Psoas muscle (tissue), 8 donors: Measurements from ENCODE around the gene CSPG5. TPM values are rescaled to one million over a fixed set of nuclear protein-coding genes. Genes with fewer than 3 reads are reported as not detected.

Experiments used
- ATAC-seq, 4 donors: fragments of 200-7000 bp; cut with Tn5 transposase; one replicate each; pipeline ENCODE4 v1.9.1; 2020; ENCODE audit warnings: moderate library complexity in 3 of 4, mild to moderate bottlenecking in 2 of 4
- DNase-seq, 2 donors: peaks; one replicate each; pipeline ENCODE4 v3.0.0-alpha.2; 2020
- H3K27ac ChIP-seq: fragments of 200-600 bp; one replicate; pipeline ENCODE4 v1.8.0; 2022
- H3K27me3 ChIP-seq, 3 donors: fragments of 200-600 bp in 1 of 3; one replicate each; pipeline versions ENCODE4 v1.6.1 to v1.8.0; 2013 to 2022; ENCODE audit warnings: low read length in 2 of 3, mild to moderate bottlenecking in 2 of 3, moderate library complexity in 1 of 3; ENCODE audit not compliant: insufficient read depth in 3 of 3
- H3K36me3 ChIP-seq, 2 donors: fragments of 200-600 bp in 1 of 2; one replicate each; pipeline versions ENCODE4 v1.6.1 to v1.8.0; 2013 to 2022; ENCODE audit warnings: low read depth in 1 of 2, mild to moderate bottlenecking in 1 of 2, moderate library complexity in 1 of 2; ENCODE audit not compliant: insufficient read depth in 1 of 2
- H3K4me1 ChIP-seq: fragments of 200-600 bp; one replicate; pipeline ENCODE4 v1.8.0; 2022
- H3K4me3 ChIP-seq: fragments of 200-600 bp; one replicate; pipeline ENCODE4 v1.8.0; 2022; ENCODE audit warnings: mild to moderate bottlenecking
- H3K9me3 ChIP-seq: fragments of 200-600 bp; one replicate; pipeline ENCODE4 v1.8.0; 2022
- WGBS, 3 donors: extraction: QIAGEN DNeasy Blood & Tissue Kit; methylation state at CpG; one replicate each; pipeline versions ENCODE4 v1.1.6 to v1.1.7; 2013; 5-methylcytosine and 5-hydroxymethylcytosine counted together
- intact Hi-C, 2 donors: fragments of 100-400 bp; cut with DNase I; formaldehyde crosslinking; loops; one replicate each; pipeline versions ENCODE4 v1.11.0 to v1.14.2; 2022
- polyA plus RNA-seq, 3 donors: library from polyadenylated mRNA; stranded (reverse); fragments of 200-250 nt; gene quantifications; one replicate each; pipeline ENCODE4 v1.2.3, GENCODE V29; 2013
- total RNA-seq, 4 donors: library from RNA; stranded (reverse); fragmentation: NEBNext Ultra II Directional in 2 of 4; extraction: Animal tissue kit (Norgen Biotek cat#: 25700) in 2 of 4; gene quantifications; one replicate each; pipeline versions ENCODE4 v1.2.1 to v1.2.4, GENCODE V29; 2021 to 2023
- TF ChIP-seq, protein P1 (sequence below): fragments of 200-600 bp; IDR thresholded peaks from one replicate; pipeline ENCODE4 v1.8.0; 2022; ENCODE audit warnings: antibody characterized with exemption
- donor health status: healthy with polysubstance abuse.
- donor health status: DM: no; HTN: no; CAD: no; lungs with moderate emphysema.
- donor health status: Bipolar disorder and iron deficiency.
- donor health status: healthy.
- donor health status: DM: yes; HTN: yes; CAD: no.
- donor health status: DM: no; HTN: no; CAD: no.
- donor health status: DM: no; HTN: no; CAD: no.
- donor health status: DM: yes; HTN: yes; CAD: no.

Gene CSPG5
- total and polyA plus RNA-seq, 7 donors = 0.18 to 1.1 (median 0.28) TPM; not detected in 1

- peak overlapping the region; percentile 84 for H3K4me3 ChIP-seq
- no peaks in the 10 kb centered on the region for H3K27me3 ChIP-seq
- peak in 2 of 4 donors; percentile 8 to 21 for ATAC-seq
- intact Hi-C loops = no loop called here
- TF ChIP-seq, protein P1, sequence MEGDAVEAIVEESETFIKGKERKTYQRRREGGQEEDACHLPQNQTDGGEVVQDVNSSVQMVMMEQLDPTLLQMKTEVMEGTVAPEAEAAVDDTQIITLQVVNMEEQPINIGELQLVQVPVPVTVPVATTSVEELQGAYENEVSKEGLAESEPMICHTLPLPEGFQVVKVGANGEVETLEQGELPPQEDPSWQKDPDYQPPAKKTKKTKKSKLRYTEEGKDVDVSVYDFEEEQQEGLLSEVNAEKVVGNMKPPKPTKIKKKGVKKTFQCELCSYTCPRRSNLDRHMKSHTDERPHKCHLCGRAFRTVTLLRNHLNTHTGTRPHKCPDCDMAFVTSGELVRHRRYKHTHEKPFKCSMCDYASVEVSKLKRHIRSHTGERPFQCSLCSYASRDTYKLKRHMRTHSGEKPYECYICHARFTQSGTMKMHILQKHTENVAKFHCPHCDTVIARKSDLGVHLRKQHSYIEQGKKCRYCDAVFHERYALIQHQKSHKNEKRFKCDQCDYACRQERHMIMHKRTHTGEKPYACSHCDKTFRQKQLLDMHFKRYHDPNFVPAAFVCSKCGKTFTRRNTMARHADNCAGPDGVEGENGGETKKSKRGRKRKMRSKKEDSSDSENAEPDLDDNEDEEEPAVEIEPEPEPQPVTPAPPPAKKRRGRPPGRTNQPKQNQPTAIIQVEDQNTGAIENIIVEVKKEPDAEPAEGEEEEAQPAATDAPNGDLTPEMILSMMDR = no peak
- H3K9me3 ChIP-seq = no peaks in the 10 kb centered on the region
- peak overlapping the region; percentile 96 for H3K27ac ChIP-seq
- H3K36me3 ChIP-seq = peaks cover 2 to 34% of the 10 kb centered on the region in 2 donors
- 22% methylated on average over 36 of the region's 36 CpGs for WGBS, 3 donors
- DNase-seq = peak; percentile 26 to 58
- H3K4me1 ChIP-seq = no peaks in the 10 kb centered on the region
Measured at GRCh38 chr3:47512416-47513124, 66.1 kb downstream of the CSPG5 start.

Other genes with a start within 250 kb of the CSPG5 start
- 10 to 100 TPM; 26.8 to 47.5 (median 35.2) TPM for gene PTPN23, start 197.8 kb downstream of the CSPG5 start, total RNA-seq
- 10 to 100 TPM; 14.3 to 33.0 (median 15.9) TPM for gene PTPN23, start 197.8 kb downstream of the CSPG5 start, polyA plus RNA-seq
- gene SCAP, start 102.9 kb downstream of the CSPG5 start, total RNA-seq = 10 to 100 TPM; 34.7 to 47.5 (median 40.7) TPM
- 10 to 100 TPM; 18.9 to 29.8 (median 20.7) TPM for gene SCAP, start 102.9 kb downstream of the CSPG5 start, polyA plus RNA-seq
- 10 to 100 TPM; 17.7 to 21.2 (median 19.3) TPM for gene ELP6, start 65.2 kb downstream of the CSPG5 start, total RNA-seq
- gene ELP6, start 65.2 kb downstream of the CSPG5 start, polyA plus RNA-seq = 10 to 100 TPM; 24.3 to 50.9 (median 39.6) TPM
- 10 to 100 TPM; 29.2 to 54.3 (median 35.7) TPM for gene SMARCC1, start 203.0 kb upstream of the CSPG5 start, total RNA-seq
- gene SMARCC1, start 203.0 kb upstream of the CSPG5 start, polyA plus RNA-seq = 10 to 100 TPM; 10.7 to 38.8 (median 18.2) TPM
- 10 to 100 TPM; 43.3 to 62.3 (median 52.3) TPM for gene DHX30, start 224.3 kb upstream of the CSPG5 start, total RNA-seq
- 10 to 100 TPM; 40.6 to 57.2 (median 48.8) TPM for gene DHX30, start 224.3 kb upstream of the CSPG5 start, polyA plus RNA-seq